ENCODE measurements around the gene LDHA.

GRCh38 chr11:18420067-18420466, 25.7 kb downstream of the LDHA start:
- TF ChIP-seq POLR2AphosphoS5 (IDR thresholded peaks at IDR 0.05; ENCODE audit: borderline replicate concordance, low read depth, low read length) (no peak), EZH2 (IDR thresholded peaks at IDR 0.05) (no peak)

All from SK-N-MC (cell line).